Kidney (tissue), 14 donors: ENCODE results near the gene SH3RF3. TPM values are rescaled to one million over a fixed set of nuclear protein-coding genes. Genes with fewer than 3 reads are reported as not detected.

ENCODE experiments used
- DNase-seq, 5 donors: peaks; one replicate each; pipeline ENCODE4 v3.0.0-alpha.2; 2013 to 2020
- FAIRE-seq: peaks from 2 replicates; lab custom pipeline; 2012; peaks lifted over from hg19 to GRCh38; lab: Jason Lieb, UNC
- H3K27ac ChIP-seq, 2 donors: one replicate each; pipeline ENCODE4 v1.7.0; 2013; ENCODE audit warnings: low read depth in 2 of 2, low read length in 2 of 2, inconsistent platforms in 1 of 2
- H3K27me3 ChIP-seq: one replicate; pipeline ENCODE4 v1.7.1; 2013; ENCODE audit warnings: low read length, inconsistent platforms; ENCODE audit not compliant: control insufficient read depth, insufficient read depth
- H3K36me3 ChIP-seq, 3 donors: one replicate each; pipeline versions ENCODE4 v1.7.0 to v1.7.1; 2013; ENCODE audit warnings: low read length in 3 of 3, control low read depth in 1 of 3, inconsistent platforms in 1 of 3; ENCODE audit not compliant: insufficient read depth in 3 of 3, control insufficient read depth in 2 of 3
- H3K4me1 ChIP-seq, 3 donors: one replicate each; pipeline versions ENCODE4 v1.7.0 to v1.7.1; 2013; ENCODE audit warnings: low read length in 3 of 3, inconsistent platforms in 1 of 3, low read depth in 1 of 3; ENCODE audit not compliant: control insufficient read depth in 2 of 3, insufficient read depth in 2 of 3
- H3K4me3 ChIP-seq, 3 donors: one replicate each; pipeline versions ENCODE4 v1.7.0 to v1.8.1; 2013; ENCODE audit warnings: low read length in 3 of 3, control low read depth in 1 of 3, inconsistent platforms in 1 of 3
- H3K9ac ChIP-seq, 3 donors: one replicate each; pipeline versions ENCODE4 v1.7.0 to v1.7.1; 2013; ENCODE audit warnings: low read length in 3 of 3, control low read depth in 1 of 3, inconsistent platforms in 1 of 3
- H3K9me3 ChIP-seq, 3 donors: one replicate each; pipeline versions ENCODE4 v1.7.0 to v1.7.1; 2013; ENCODE audit warnings: low read length in 3 of 3, control low read depth in 1 of 3, inconsistent platforms in 1 of 3; ENCODE audit not compliant: control insufficient read depth in 2 of 3, insufficient read depth in 1 of 3
- intact Hi-C: fragments of 100-400 bp; cut with DNase I; formaldehyde crosslinking; loops from one replicate; pipeline ENCODE4 v1.11.1; 2022
- polyA plus RNA-seq: library from polyadenylated mRNA; stranded (reverse); fragments of 350-450 nt; fragmentation: Illumina TruSeq; extraction: RNeasy Lipid Tissue Mini Kit (QIAGEN cat#74804); gene quantifications from one replicate; pipeline ENCODE4 v1.2.3, GENCODE V29; 2014; ENCODE audit warnings: low read depth, low replicate concordance; ENCODE audit not compliant: insufficient read depth
- total RNA-seq: library from RNA; stranded (reverse); fragmentation: NEBNext Ultra II Directional; extraction: Animal tissue kit (Norgen Biotek cat#: 25700); gene quantifications from one replicate; pipeline ENCODE4 v1.2.1, GENCODE V29; 2021
- TF ChIP-seq, protein P1 (sequence below): IDR thresholded peaks from 3 replicates; pipeline ENCODE4 v1.5.1; 2012; ENCODE audit warnings: mild to moderate bottlenecking, moderate library complexity, borderline replicate concordance; ENCODE audit not compliant: insufficient read depth; ENCODE audit errors: extremely low read depth
- donor health status: control.
- donor health status: control.
- donor health status: control.
- donor health status: control.
- donor health status: control.
- donor health status: DM: yes; HTN: yes; CAD: no.
- donor health status: Normal renal cell carcinoma (clear cell type).

Gene SH3RF3
- total and polyA plus RNA-seq, 2 donors from 2014 or later: 1.7 to 10.7 TPM

DNA sequence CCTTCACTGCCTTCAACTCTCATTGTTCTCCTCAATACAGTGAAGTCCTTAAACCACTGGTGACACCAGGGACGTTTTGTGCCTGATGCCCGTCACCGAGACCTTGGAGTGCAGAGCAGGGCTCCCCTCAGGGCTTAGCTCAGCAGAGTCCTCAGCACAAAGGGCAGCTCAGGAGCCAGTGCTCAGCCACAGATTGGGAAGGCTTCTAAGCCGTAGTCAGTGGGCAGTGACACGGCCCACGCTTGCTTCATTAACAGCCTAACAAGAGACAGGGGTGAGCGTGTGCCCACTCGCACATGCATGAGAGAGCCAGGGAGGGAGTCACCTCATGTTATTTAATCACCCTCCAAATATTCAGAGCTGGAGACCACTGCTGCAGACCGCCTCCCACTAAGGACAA, 137.5 kb downstream of the SH3RF3 start:
- H3K27ac ChIP-seq: peak overlapping the region in 1 of 2 donors; percentile 10
- H3K4me1 ChIP-seq: peaks cover 6 to 15% (median 12%) of the 10 kb centered on the region in 3 donors
- H3K27me3 ChIP-seq: peaks cover 3% of the 10 kb centered on the region
- FAIRE-seq: no peak
- TF ChIP-seq, protein P1, sequence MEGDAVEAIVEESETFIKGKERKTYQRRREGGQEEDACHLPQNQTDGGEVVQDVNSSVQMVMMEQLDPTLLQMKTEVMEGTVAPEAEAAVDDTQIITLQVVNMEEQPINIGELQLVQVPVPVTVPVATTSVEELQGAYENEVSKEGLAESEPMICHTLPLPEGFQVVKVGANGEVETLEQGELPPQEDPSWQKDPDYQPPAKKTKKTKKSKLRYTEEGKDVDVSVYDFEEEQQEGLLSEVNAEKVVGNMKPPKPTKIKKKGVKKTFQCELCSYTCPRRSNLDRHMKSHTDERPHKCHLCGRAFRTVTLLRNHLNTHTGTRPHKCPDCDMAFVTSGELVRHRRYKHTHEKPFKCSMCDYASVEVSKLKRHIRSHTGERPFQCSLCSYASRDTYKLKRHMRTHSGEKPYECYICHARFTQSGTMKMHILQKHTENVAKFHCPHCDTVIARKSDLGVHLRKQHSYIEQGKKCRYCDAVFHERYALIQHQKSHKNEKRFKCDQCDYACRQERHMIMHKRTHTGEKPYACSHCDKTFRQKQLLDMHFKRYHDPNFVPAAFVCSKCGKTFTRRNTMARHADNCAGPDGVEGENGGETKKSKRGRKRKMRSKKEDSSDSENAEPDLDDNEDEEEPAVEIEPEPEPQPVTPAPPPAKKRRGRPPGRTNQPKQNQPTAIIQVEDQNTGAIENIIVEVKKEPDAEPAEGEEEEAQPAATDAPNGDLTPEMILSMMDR: no peak
- intact Hi-C loops: no loop called here
- no peak overlapping the region for H3K9ac ChIP-seq
- peak in 3 of 5 donors; percentile 29 to 44 (median 43) for DNase-seq
- H3K4me3 ChIP-seq: no peak overlapping the region
- H3K36me3 ChIP-seq: no peaks in the 10 kb centered on the region
- H3K9me3 ChIP-seq: peaks cover 0 to 3% (median 0%) of the 10 kb centered on the region in 3 donors

DNA sequence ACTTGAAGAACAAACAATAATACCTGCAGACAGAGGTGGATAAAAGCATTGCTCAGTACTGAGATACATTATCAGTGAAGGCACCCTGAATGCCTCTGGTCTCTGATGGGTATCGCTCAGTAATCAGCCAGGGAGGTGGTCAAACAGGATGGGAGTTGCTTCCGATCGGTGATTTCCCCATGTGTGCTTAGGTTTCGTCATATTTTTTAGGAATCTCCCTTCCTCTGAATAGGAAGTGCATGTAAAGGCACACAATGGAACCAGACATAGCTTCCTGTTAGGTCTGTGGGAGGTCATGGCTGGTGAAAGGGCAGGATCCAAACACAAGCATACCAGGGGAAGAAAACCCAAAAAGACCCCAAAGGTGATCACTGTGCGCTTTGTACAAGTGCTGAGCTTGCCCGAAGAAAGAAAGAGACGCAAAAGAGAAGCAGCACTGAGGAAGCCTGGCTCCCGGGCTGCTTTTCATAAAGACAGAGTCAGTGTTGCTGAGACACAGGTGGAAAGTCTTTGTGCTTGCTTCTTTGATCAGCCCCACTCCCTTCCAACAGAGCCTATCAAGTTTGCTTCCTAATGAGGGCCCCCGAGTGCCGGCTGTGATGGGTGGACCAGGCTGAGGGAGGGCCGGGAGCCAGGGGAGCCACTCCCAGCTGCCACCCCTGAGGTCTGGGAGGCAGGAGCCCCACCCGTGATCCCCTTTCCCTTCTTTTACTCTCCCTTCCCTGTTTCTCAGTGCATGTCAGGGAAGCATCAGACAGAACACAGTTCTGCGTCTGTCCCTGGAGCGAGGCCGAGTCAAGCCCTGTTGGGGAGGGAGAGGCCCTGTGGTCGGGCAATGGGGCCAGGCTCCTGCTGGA, 138.2 kb downstream of the SH3RF3 start:
- Histone ChIP-seq H3K27ac (peak overlapping the region; percentile 56 to 79), H3K4me1 (peaks cover 6 to 15% (median 12%) of the 10 kb centered on the region in 3 donors), H3K27me3 (peaks cover 3% of the 10 kb centered on the region), H3K4me3 (no peak overlapping the region), H3K9me3 (peaks cover 0 to 3% (median 0%) of the 10 kb centered on the region in 3 donors), H3K9ac (no peak overlapping the region), H3K36me3 (no peaks in the 10 kb centered on the region)
- TF ChIP-seq, protein P1: no peak
- intact Hi-C loops: no loop called here
- DNase-seq (peak in 2 of 5 donors; percentile 37 to 52), FAIRE-seq (no peak)

DNA sequence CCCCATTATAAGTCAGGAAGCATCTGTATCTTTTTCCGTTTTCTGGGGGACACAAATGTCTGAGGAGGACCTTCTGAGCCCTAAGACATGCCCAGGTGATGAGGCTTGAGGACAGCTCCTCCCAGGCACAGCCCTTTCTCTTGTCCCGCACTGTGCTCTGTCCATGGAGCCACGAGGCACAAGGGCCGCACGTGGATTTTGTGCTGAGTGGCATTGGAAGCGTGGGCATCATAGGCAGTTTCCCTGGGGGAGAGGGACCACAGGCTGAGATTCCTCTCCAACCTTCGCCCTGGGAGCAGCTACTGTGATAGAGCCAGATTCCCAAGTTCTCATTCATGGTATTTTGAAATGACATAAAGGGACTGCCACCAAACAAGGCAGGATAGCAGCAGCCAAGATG, 139.9 kb downstream of the SH3RF3 start:
- Histone ChIP-seq H3K27me3 (peaks cover 3% of the 10 kb centered on the region), H3K4me3 (no peak overlapping the region), H3K36me3 (no peaks in the 10 kb centered on the region), H3K27ac (no peak overlapping the region), H3K9me3 (peaks cover 0 to 3% (median 0%) of the 10 kb centered on the region in 3 donors), H3K9ac (no peak overlapping the region), H3K4me1 (peaks cover 6 to 15% (median 12%) of the 10 kb centered on the region in 3 donors)
- FAIRE-seq (no peak), DNase-seq (peak in 1 of 5 donors; percentile 24)
- TF ChIP-seq, protein P1: no peak
- intact Hi-C loops: no loop called here
